Suprapubic skin (tissue), 4 donors: ENCODE results near the gene NLRP3.

Experiments used
- CTCF ChIP-seq, 2 donors: fragments of 200-600 bp in 1 of 2; fragments of 450-650 bp in 1 of 2; sonication (generic) in 1 of 2; IDR thresholded peaks; one replicate each; pipeline ENCODE4 v1.5.1; 2016 to 2019; ENCODE audit warnings: antibody characterized with exemption in 2 of 2, mild to moderate bottlenecking in 1 of 2, moderate library complexity in 1 of 2
- EP300 ChIP-seq: sonication (generic); formaldehyde crosslinking; IDR thresholded peaks from one replicate; pipeline ENCODE4 v1.6.1; 2017; ENCODE audit warnings: antibody characterized with exemption
- POLR2AphosphoS5 ChIP-seq, 3 donors: sonication (generic); formaldehyde crosslinking; IDR thresholded peaks; one replicate each; pipeline ENCODE4 v1.6.1; 2017; ENCODE audit warnings: antibody characterized with exemption in 3 of 3

GRCh38 chr1:247402120-247402675, 13.8 kb upstream of the NLRP3 start:
- TF ChIP-seq EP300 (no peak), CTCF (IDR thresholded peaks at IDR 0.05) (no peak), POLR2AphosphoS5 (IDR thresholded peaks at IDR 0.05) (no peak)
